ENCODE results near the gene CD83. TPM values are rescaled to one million over a fixed set of nuclear protein-coding genes. Genes with fewer than 3 reads are reported as not detected.

The CD83 gene
- total RNA-seq, 1 experiment from 2014 or later, result 15.9 TPM

DNA sequence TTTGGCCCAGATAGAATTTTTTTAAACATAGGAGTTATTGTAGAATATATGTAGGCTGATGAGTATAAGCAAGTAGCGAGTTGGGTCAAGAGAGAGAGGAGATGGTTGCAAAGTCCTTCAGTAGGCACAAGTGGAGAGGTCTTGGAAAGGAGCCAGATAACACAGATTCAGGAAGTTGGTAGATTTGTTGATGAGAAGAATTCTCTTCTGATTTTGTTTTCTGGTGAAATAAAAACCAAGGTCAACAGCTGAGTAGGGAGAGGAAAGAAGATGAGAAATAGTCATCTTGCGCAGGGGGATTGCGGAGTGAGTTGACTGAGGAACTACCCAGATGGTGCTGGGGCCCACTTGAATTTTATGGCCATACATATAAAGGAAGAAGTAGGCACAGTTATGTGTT lies 17.4 kb upstream of the CD83 start:
- Histone ChIP-seq H3K9me3 (replicated peaks) (no peaks in the 10 kb centered on the region), H3K27me3 (replicated peaks) (no peaks in the 10 kb centered on the region), H3K4me1 (replicated peaks) (no peaks in the 10 kb centered on the region), H3K36me3 (no peaks in the 10 kb centered on the region), H3K4me3 (no peak overlapping the region), H3K27ac (no peak overlapping the region)
- no peak for DNase-seq (ENCODE audit: low read depth in 1 of 2, low spot score in 2 of 2)

DNA sequence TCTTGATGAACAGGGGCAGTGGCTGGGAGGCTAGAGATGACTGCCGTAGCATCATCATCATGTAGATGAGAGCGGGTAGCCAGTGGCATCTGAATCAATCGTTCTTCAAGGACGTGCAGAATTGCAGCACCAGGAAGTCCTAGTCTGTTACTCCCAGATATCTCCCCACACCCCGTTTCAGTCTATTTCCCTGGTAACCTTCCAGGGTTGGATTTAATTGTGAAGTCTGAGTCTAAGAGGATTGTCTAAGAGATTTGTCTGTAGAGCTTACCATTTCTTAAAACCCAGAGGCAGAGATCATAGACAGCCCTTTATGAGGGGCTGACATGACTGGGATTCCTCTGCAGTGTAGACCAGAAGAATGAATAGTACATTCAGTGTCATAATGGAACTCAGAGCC lies 16.6 kb upstream of the CD83 start:
- no peaks in the 10 kb centered on the region for H3K4me1 ChIP-seq (replicated peaks)
- H3K36me3 ChIP-seq, result no peaks in the 10 kb centered on the region
- H3K27ac ChIP-seq, result no peak overlapping the region
- H3K4me3 ChIP-seq, result no peak overlapping the region
- DNase-seq (ENCODE audit: low read depth in 1 of 2, low spot score in 2 of 2), result no peak
- no peaks in the 10 kb centered on the region for H3K27me3 ChIP-seq (replicated peaks)
- no peaks in the 10 kb centered on the region for H3K9me3 ChIP-seq (replicated peaks)

DNA sequence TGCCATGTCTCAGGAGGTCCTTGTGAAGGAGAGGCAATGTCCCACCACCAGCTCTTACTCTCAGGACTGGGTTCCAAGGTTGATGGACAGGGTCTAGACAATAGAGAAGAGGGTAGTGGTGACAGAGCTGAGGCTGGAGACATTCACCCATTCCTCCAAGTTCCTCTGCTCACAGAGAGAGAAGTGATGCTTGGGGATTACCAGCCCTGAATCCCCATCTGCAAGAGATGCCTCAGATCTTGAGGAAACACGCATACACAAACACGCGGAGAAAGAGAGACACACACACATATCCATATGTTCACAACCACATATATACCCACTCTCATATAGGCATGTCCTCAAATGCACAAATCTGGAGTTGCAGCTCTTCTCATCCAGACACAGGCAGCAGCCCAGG lies 15.2 kb upstream of the CD83 start:
- Histone ChIP-seq H3K27me3 (replicated peaks) (no peaks in the 10 kb centered on the region), H3K4me3 (no peak overlapping the region), H3K27ac (no peak overlapping the region), H3K36me3 (no peaks in the 10 kb centered on the region), H3K9me3 (replicated peaks) (no peaks in the 10 kb centered on the region), H3K4me1 (replicated peaks) (no peaks in the 10 kb centered on the region)
- DNase-seq (ENCODE audit: low read depth in 1 of 2, low spot score in 2 of 2), result no peak

DNA sequence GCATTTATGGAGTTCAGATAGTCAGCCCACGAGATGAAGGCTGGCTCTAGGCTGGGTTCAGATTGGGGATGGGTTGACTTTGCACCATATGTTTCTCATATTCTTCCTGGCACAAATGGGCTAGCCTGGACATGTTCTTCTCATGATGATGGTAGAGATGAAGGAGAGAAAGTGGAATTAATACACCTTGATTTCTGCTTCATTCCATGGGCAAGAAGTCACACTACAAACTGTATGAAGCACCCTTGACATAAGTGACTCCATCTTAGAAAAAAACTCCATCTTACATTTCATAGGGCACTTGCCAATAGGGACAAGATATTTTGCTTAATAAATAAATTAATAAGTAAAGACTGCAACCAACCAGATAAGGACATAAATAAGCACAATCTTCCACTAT lies 12.0 kb upstream of the CD83 start:
- Histone ChIP-seq H3K4me3 (no peak overlapping the region), H3K27me3 (replicated peaks) (no peaks in the 10 kb centered on the region), H3K27ac (no peak overlapping the region), H3K36me3 (no peaks in the 10 kb centered on the region), H3K4me1 (replicated peaks) (no peaks in the 10 kb centered on the region), H3K9me3 (replicated peaks) (no peaks in the 10 kb centered on the region)
- no peak for DNase-seq (ENCODE audit: low read depth in 1 of 2, low spot score in 2 of 2)

DNA sequence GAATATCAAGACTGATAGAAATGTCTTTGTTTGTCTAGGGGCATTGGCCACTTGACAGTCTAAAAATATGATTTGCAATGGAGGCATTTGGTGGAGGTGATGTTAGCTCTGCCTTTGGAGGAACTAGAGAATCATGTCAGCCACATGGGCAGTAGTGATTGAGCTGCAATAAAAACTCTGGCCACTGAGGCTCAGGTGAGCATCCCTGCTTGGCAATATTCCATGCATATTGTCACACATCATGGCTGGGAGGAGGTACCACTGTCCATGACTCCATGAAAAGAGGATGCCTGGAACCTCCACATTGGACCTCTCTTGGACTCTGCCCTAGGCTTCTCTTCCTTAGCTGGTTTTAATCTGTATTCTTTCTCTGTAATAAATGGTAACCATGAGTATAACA lies 10.6 kb upstream of the CD83 start:
- Histone ChIP-seq H3K9me3 (replicated peaks) (no peaks in the 10 kb centered on the region), H3K4me3 (no peak overlapping the region), H3K27ac (no peak overlapping the region), H3K27me3 (replicated peaks) (no peaks in the 10 kb centered on the region), H3K36me3 (no peaks in the 10 kb centered on the region), H3K4me1 (replicated peaks) (no peaks in the 10 kb centered on the region)
- DNase-seq (ENCODE audit: low read depth in 1 of 2, low spot score in 2 of 2), result no peak

DNA sequence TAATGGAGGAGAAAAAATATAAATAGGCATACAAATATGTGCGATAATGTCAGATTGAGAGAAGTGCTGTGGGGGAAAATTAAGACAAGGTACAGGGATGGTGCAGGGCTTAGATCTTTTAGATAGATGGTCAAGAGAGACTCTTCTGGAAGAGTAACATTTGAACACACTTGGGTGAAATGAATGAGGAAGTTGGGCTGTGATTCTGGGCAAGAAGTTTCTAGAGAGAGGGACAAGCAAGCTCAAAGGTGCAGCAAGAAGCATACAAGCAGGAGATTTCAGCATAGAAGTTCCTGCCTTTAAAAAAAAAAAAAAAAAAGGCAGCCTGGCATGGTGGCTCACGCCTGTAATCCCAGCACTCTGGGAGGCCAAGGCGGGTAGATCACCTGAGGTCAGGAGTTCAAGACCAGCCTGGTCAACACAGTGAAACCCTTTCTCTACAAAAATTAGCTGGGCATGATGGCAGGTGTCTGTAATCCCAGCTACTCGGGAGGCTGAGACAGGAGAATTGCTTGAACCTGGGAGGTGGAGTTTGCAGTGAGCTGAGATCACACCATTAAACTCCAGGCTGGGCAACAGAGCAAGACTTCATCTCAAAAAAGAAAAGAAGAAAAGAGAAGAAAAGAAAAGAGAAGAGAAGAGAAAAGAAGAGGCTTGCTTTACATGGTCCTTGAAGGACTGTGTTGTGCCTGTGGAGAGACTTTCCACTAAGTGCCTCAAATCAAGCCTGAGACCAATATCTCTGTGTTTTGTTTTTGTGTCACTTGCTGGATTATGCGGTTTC lies 9.7 kb upstream of the CD83 start:
- Histone ChIP-seq H3K27me3 (replicated peaks) (no peaks in the 10 kb centered on the region), H3K4me1 (replicated peaks) (no peaks in the 10 kb centered on the region), H3K9me3 (replicated peaks) (no peaks in the 10 kb centered on the region), H3K27ac (no peak overlapping the region), H3K36me3 (no peaks in the 10 kb centered on the region), H3K4me3 (no peak overlapping the region)
- no peak for DNase-seq (ENCODE audit: low read depth in 1 of 2, low spot score in 2 of 2)

DNA sequence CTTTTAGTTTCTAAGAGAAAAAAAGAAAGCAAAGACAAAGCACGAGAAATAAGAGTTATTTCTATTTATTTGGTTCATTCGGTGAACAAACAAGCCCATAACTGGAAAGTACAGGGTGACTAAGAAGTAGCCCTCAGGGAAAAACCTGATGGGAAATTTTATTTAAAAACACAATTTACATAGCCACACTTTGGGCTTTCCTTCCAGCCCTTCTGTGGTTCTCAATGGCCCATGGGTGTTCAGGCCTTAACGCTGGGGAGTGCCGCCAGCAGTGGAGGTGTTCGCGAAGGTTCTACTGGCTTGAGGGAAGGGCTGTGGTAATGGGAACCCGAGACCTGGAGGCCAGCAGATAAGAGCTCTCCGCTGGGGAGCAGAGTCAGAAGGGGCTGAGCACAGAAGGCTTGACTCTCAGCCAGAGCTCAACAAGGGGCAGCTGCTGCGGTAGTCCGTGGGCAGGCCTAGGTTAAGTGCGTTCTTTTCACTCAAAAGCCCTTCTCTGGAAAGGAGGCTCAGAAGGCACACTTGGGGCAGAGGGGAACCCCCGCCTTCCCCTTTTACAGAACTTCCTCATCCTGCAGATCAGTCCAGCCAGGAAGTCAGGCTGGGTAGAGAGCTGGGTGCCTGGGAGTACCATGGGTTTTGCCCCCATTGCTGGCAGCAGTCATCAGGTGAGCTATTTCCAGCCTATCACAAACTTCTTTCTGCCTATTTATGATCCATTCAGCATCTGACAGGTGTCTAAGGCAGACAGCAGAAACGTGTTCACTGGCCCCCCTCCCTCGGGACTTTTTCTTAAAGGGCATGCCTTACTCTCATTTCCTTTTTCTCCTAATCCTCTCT lies 8.8 kb upstream of the CD83 start:
- Histone ChIP-seq H3K4me1 (replicated peaks) (no peaks in the 10 kb centered on the region), H3K36me3 (no peaks in the 10 kb centered on the region), H3K9me3 (replicated peaks) (no peaks in the 10 kb centered on the region), H3K4me3 (no peak overlapping the region), H3K27me3 (replicated peaks) (no peaks in the 10 kb centered on the region), H3K27ac (no peak overlapping the region)
- no peak for DNase-seq (ENCODE audit: low read depth in 1 of 2, low spot score in 2 of 2)

DNA sequence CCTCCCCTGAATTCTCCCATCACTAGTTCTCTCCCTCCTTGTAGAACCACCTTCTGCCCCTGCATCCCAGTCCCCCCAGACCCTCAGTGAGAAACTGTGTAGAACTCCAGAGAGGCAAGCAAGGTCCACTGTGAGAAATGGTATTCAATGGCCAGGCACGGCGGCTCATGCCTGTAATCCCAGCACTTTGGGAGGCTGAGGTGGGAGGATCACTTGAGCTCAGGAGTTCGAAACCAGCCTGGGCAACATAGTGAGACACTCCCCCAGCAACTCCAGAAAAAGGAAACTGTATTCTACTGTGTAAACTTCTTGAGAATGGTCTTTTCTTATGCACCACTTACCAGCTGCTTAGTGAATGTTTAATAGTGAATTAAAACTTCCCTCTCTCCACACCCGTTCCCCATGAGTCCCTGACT lies 8.2 kb upstream of the CD83 start:
- no peak for DNase-seq (ENCODE audit: low read depth in 1 of 2, low spot score in 2 of 2)
- Histone ChIP-seq H3K4me1 (replicated peaks) (no peaks in the 10 kb centered on the region), H3K9me3 (replicated peaks) (no peaks in the 10 kb centered on the region), H3K27ac (no peak overlapping the region), H3K27me3 (replicated peaks) (no peaks in the 10 kb centered on the region), H3K36me3 (no peaks in the 10 kb centered on the region), H3K4me3 (no peak overlapping the region)

DNA sequence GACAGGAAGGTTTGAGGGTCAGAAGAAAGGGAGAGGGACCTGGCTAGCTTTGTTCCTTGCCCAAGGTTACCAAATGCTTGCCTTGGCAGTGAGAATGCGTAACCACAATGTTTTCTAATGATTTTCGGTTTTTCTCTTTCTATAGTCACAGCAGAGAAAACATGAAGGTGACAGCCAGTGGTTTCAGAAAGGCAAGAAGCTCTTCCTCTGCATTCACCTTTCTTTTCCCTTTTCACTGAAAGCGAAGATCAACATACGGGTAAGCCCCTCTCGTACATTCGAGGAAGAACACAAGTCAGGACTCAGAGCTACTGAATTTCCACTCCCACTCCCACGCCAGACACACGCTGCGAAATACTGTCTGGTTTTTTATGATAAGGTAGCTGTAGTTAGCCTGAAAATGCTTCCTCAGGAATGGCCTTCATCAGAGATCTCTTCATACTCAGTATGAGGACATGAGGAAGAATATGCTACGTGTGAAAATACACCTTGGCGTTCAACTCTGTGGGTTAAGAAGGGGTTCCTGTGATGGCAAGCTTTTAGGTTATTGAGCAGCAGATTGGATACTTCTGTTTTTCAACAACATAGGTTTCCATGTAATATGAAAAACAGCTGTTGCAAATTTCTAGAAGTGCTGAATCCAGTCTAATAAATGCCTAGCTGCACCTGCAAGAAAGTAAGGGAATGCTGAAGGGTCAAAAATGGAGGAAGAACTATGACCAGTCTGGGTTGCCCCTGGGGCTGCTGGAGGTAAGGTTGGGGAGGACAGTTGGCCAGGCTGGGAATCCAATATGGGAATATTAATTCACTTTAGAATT lies 7.4 kb upstream of the CD83 start:
- Histone ChIP-seq H3K36me3 (no peaks in the 10 kb centered on the region), H3K27me3 (replicated peaks) (no peaks in the 10 kb centered on the region), H3K9me3 (replicated peaks) (no peaks in the 10 kb centered on the region), H3K4me1 (replicated peaks) (no peaks in the 10 kb centered on the region), H3K27ac (no peak overlapping the region), H3K4me3 (no peak overlapping the region)
- no peak for DNase-seq (ENCODE audit: low read depth in 1 of 2, low spot score in 2 of 2)

DNA sequence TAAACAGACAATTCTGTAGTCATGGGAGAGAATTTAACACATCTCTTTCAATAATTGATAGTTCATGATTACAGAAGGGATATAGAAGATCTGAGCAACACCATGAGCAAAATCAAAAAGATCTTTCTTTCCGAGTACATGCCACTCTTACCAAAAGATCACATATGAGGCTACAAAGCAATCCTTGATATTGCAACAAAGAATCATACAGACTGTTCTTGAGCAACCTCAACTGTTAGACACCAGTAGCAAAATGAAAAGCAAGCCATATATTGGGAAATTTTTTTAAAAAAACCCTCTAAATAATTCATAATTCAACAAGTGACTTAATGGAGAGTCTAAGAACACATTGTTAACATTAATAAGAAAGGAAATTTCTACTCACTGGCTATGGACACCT lies 3.6 kb upstream of the CD83 start:
- no peak for DNase-seq (ENCODE audit: low read depth in 1 of 2, low spot score in 2 of 2)
- Histone ChIP-seq H3K27me3 (replicated peaks) (no peaks in the 10 kb centered on the region), H3K36me3 (no peaks in the 10 kb centered on the region), H3K9me3 (replicated peaks) (no peaks in the 10 kb centered on the region), H3K4me1 (replicated peaks) (peaks cover 6% of the 10 kb centered on the region), H3K27ac (no peak overlapping the region), H3K4me3 (no peak overlapping the region)

DNA sequence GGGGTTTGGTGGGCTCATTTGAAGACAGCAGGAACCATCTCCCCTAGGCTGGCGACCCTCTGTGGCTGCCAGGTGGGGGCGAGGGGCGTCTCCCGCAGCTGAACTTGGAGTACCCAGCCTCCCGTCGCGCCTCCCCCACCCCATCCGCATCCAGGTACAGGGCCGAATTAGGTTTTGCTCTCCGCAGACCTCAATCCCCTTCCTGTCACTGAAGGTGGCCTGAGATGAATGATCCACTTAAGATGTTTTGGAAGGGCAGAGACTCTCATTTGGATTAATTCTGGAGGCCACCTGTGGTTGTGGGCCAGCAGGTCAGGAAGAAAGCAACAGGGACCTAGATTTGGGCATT lies 493 bp downstream of the CD83 start:
- H3K4me1 ChIP-seq (replicated peaks), result peaks cover 6% of the 10 kb centered on the region
- no peak overlapping the region for H3K27ac ChIP-seq
- peak overlapping the region; percentile 72 for H3K4me3 ChIP-seq
- no peaks in the 10 kb centered on the region for H3K36me3 ChIP-seq
- peak in 1 of 2 experiments; percentile 8 for DNase-seq (ENCODE audit: low read depth in 1 of 2, low spot score in 2 of 2)
- H3K27me3 ChIP-seq (replicated peaks), result no peaks in the 10 kb centered on the region
- H3K9me3 ChIP-seq (replicated peaks), result no peaks in the 10 kb centered on the region

DNA sequence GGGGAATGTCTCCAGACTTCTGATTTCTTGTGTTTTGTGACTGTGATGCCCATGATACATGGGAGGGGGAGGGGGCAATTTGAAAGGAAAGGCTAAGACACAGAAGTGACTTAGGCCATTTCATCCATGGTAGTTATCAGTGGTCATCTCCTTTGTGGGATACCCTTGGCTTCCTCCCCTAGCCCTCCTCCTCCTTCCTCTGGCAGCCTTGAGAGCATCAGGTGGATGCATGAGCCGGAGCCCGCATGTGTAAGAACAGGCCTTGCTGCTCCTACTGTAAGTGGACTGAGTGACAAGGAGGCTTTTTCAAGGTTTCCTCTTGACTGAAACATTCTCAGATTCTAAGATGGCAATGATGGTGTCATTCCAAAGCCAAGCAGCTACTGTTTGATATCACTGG lies 874 bp downstream of the CD83 start:
- H3K4me3 ChIP-seq, result peak overlapping the region; percentile 72
- no peaks in the 10 kb centered on the region for H3K36me3 ChIP-seq
- H3K9me3 ChIP-seq (replicated peaks), result no peaks in the 10 kb centered on the region
- H3K27ac ChIP-seq, result no peak overlapping the region
- peaks cover 6% of the 10 kb centered on the region for H3K4me1 ChIP-seq (replicated peaks)
- DNase-seq (ENCODE audit: low read depth in 1 of 2, low spot score in 2 of 2), result no peak
- H3K27me3 ChIP-seq (replicated peaks), result no peaks in the 10 kb centered on the region

DNA sequence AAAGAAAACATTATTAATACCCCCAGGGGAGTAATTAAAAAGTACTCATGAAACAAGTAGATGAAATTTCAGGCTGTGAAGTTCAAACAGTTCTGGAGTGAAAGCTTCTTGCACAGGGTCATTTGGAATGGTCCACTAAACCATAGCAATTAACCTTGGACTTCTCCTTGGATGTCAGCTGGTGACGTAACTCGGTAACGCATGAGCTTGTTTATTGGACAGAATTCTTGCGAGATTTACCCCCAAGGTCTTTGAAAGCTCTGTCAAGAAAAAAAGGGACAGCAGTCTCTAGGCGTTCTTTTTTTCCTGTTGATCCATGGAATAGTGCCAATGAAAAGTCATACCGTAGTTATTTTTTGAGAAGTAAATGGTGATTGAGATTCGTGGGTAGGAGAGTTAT lies 2.2 kb downstream of the CD83 start:
- Histone ChIP-seq H3K27ac (no peak overlapping the region), H3K4me3 (no peak overlapping the region), H3K4me1 (replicated peaks) (peaks cover 6% of the 10 kb centered on the region), H3K27me3 (replicated peaks) (no peaks in the 10 kb centered on the region), H3K36me3 (no peaks in the 10 kb centered on the region), H3K9me3 (replicated peaks) (no peaks in the 10 kb centered on the region)
- no peak for DNase-seq (ENCODE audit: low read depth in 1 of 2, low spot score in 2 of 2)

DNA sequence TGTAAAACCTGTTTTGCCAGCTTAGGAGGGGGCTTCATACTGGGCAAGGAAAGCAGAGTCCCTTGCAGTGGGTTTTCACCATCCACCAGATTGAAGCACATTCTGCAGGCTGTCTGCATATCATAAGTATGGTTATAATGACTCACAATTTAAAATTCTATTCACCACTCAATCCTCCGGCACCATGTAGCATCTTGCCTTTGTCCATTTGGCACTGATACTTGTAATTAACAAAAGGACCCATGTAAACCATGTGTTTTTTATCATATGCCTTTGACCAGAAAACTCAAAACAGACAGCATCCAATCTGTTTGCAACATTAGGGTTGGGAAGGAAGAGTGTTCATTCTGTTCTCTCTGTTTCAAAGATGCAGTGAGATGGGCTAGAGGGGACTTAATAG lies 3.0 kb downstream of the CD83 start:
- Histone ChIP-seq H3K36me3 (no peaks in the 10 kb centered on the region), H3K27me3 (replicated peaks) (no peaks in the 10 kb centered on the region), H3K27ac (no peak overlapping the region), H3K9me3 (replicated peaks) (no peaks in the 10 kb centered on the region), H3K4me1 (replicated peaks) (peaks cover 6% of the 10 kb centered on the region), H3K4me3 (no peak overlapping the region)
- DNase-seq (ENCODE audit: low read depth in 1 of 2, low spot score in 2 of 2), result no peak

All from SJSA1 (cell line).